Measurements from ENCODE around the gene SPEG. TPM values are rescaled to one million over a fixed set of nuclear protein-coding genes. Genes with fewer than 3 reads are reported as not detected.

SPEG gene
- total and polyA plus RNA-seq, 2 donors (not counting 3 experiments of a cell fraction or from before 2014, with no cell fraction given) = 0.84 to 3.5 TPM

DNA sequence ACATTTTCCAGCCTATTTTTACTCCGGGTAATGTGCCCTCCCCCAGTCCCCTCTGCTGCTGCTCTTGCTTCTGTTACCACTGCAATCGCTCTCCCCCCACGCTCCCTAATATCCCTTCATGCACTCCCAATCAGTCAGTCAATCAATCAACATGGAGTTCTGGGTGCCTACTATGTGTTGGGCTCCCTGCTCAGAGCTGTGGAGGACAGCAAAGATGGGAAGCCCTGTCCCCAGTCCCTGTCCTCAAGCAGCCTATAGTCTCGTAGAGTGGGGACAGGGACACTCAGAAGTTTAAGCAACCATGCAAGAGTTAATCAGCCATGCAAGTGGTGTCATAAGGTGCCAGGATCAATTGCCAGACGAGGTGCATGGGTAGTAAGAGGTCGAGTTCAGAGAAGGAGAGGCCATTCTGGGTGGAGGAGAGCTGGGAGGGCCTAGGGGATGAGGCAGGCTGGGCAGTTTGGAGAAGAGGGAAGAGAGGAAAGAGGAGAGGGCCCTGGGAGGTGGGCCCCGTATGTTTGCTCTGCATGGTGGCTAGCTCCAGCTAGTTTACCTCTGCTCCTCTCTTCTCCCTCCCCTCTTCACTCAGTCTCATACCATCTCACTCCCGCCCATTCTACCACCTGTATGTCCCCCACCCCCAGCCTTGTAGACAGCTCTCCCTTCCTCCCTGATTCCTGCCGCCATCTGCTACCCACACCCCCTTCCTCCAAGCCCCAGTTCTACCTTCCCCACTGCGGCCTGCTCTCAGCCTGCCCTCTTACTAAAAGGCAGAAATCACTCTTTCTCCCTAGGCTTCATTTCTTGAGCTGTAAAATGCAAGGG is 83.5 kb downstream of the SPEG start:
- no peak overlapping the region for H3K4me2 ChIP-seq (ENCODE audit: insufficient read depth, low read length)
- no peak for DNase-seq (ENCODE audit: low read depth, low spot score)
- no peak overlapping the region for H3K27ac ChIP-seq (ENCODE audit: insufficient read depth, low read depth, low read length)
- no peaks in the 10 kb centered on the region for H3K9me3 ChIP-seq (replicated peaks; ENCODE audit: control insufficient read depth, insufficient read depth, low read length)
- H3K4me1 ChIP-seq (ENCODE audit: control insufficient read depth, extremely low read depth, insufficient read depth, low read length) = no peaks in the 10 kb centered on the region
- no peaks in the 10 kb centered on the region for H3K36me3 ChIP-seq (ENCODE audit: control insufficient read depth in 2 of 2, extremely low read depth in 1 of 2, insufficient read depth in 2 of 2, low read length in 2 of 2)
- no peaks in the 10 kb centered on the region for H4K20me1 ChIP-seq (replicated peaks; ENCODE audit: control insufficient read depth, extremely low read depth, insufficient read depth, low read length)
- intact Hi-C loops (cut with micrococcal nuclease) (no loop called here), dilution Hi-C loops (cut with MboI; ENCODE audit: extremely low pct_ligation_motif_present, low sequenced_read_pairs) (no loop called here)
- BruUV-seq (replicated peaks) = no TSS peak
- H2AFZ ChIP-seq (ENCODE audit: low read depth, low read length) = no peak overlapping the region
- TF ChIP-seq GATA2 (IDR thresholded peaks at IDR 0.05; ENCODE audit: insufficient read depth, insufficient read length, low read depth, low read length) (no peak), FOS (IDR thresholded peaks at IDR 0.05; ENCODE audit: borderline replicate concordance, insufficient read depth, low read length) (no peak), POLR2A (IDR thresholded peaks at IDR 0.05; ENCODE audit: low read depth, low read length) (no peak), EZH2 (IDR thresholded peaks at IDR 0.05; ENCODE audit: borderline replicate concordance, low read depth, low read length, severe bottlenecking) (no peak), JUN (IDR thresholded peaks at IDR 0.05; ENCODE audit: borderline replicate concordance, insufficient read depth, insufficient read length, low read depth) (no peak), POLR2AphosphoS5 (IDR thresholded peaks at IDR 0.05; ENCODE audit: insufficient read depth, low read depth, low read length) (no peak), MYC (IDR thresholded peaks at IDR 0.05; ENCODE audit: low read depth, low read length) (no peak)
- TF ChIP-seq, protein P1, sequence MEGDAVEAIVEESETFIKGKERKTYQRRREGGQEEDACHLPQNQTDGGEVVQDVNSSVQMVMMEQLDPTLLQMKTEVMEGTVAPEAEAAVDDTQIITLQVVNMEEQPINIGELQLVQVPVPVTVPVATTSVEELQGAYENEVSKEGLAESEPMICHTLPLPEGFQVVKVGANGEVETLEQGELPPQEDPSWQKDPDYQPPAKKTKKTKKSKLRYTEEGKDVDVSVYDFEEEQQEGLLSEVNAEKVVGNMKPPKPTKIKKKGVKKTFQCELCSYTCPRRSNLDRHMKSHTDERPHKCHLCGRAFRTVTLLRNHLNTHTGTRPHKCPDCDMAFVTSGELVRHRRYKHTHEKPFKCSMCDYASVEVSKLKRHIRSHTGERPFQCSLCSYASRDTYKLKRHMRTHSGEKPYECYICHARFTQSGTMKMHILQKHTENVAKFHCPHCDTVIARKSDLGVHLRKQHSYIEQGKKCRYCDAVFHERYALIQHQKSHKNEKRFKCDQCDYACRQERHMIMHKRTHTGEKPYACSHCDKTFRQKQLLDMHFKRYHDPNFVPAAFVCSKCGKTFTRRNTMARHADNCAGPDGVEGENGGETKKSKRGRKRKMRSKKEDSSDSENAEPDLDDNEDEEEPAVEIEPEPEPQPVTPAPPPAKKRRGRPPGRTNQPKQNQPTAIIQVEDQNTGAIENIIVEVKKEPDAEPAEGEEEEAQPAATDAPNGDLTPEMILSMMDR (IDR thresholded peaks at IDR 0.05; ENCODE audit: extremely low read depth in 1 of 2, insufficient read depth in 1 of 2, low read depth in 1 of 2, low read length in 2 of 2) = no peak
- no peak overlapping the region for H3K4me3 ChIP-seq (replicated peaks in 1 of 3; ENCODE audit: insufficient read depth in 1 of 3, low read depth in 1 of 3, low read length in 3 of 3)
- no peaks in the 10 kb centered on the region for H3K9me1 ChIP-seq (replicated peaks; ENCODE audit: control insufficient read depth, extremely low read depth, insufficient read depth, low read length)
- no peak overlapping the region for H3K9ac ChIP-seq (replicated peaks; ENCODE audit: extremely low read depth, insufficient read depth, low read length)
- ChIA-PET CTCF (interaction anchor here (1.0 to 5.3 kb wide), 6 partner anchors 9 to 59 kb away, joined by 3 to 86 read pairs (median 10); partner anchors contain the start of gene GMPPA), POLR2A (no interaction called here)
- no peak for FAIRE-seq
- no peaks in the 10 kb centered on the region for H3K79me2 ChIP-seq (ENCODE audit: control insufficient read depth, insufficient read depth, low read length)
- peaks cover 56 to 57% of the 10 kb centered on the region in 2 experiments for H3K27me3 ChIP-seq (ENCODE audit: control insufficient read depth in 2 of 2, insufficient read depth in 2 of 2, low read length in 2 of 2)
